Measurements from ENCODE around the gene TNFAIP8. TPM values are rescaled to one million over a fixed set of nuclear protein-coding genes. Genes with fewer than 3 reads are reported as not detected.

TNFAIP8 gene
- total and polyA plus RNA-seq, 2 donors (not counting 1 experiment from before 2014, with no cell fraction given), result 67.3 to 109 TPM

- Histone ChIP-seq H3K9ac (ENCODE audit: low read length) (peak overlapping the region; percentile 25), H4K20me1 (ENCODE audit: control insufficient read depth, insufficient read depth, low read length, poor library complexity, severe bottlenecking) (peaks cover 28% of the 10 kb centered on the region), H3K4me2 (replicated peaks; ENCODE audit: low read depth, low read length, poor library complexity, severe bottlenecking) (peak overlapping the region; percentile 57), H3K4me1 (ENCODE audit: control insufficient read depth in 2 of 2, insufficient read depth in 2 of 2, low read length in 2 of 2) (peaks cover 77 to 86% of the 10 kb centered on the region in 2 donors), H3K79me2 (ENCODE audit: control insufficient read depth, insufficient read depth, low read length) (peaks cover 100% of the 10 kb centered on the region), H3K9me3 (ENCODE audit: control extremely low read depth in 1 of 3, control insufficient read depth in 2 of 3, insufficient read depth in 1 of 3, low read length in 2 of 3) (peaks cover 0 to 14% (median 0%) of the 10 kb centered on the region in 3 donors), H3K27ac (ENCODE audit: low read length in 2 of 2) (peak overlapping the region; percentile 67 to 79), H3K36me3 (replicated peaks in 1 of 2; ENCODE audit: control extremely low read depth in 1 of 2, control insufficient read depth in 1 of 2, extremely low read depth in 1 of 2, insufficient read depth in 2 of 2, low read length in 1 of 2) (peaks cover 0 to 41% of the 10 kb centered on the region in 2 experiments), H3K27me3 (replicated peaks in 1 of 4; ENCODE audit: control extremely low read depth in 1 of 4, control insufficient read depth in 3 of 4, insufficient read depth in 4 of 4, low read length in 3 of 4) (no peaks in the 10 kb centered on the region), H2AFZ (ENCODE audit: insufficient read depth, low read depth, low read length, poor library complexity, severe bottlenecking) (peak overlapping the region; percentile 2), H3K4me3 (ENCODE audit: control extremely low read depth in 1 of 5, extremely low read depth in 1 of 5, insufficient read depth in 1 of 5, low read depth in 2 of 5, low read length in 4 of 5) (peak overlapping the region in 3 of 5 experiments; percentile 9 to 40 (median 13))
- TF ChIP-seq, protein P1, sequence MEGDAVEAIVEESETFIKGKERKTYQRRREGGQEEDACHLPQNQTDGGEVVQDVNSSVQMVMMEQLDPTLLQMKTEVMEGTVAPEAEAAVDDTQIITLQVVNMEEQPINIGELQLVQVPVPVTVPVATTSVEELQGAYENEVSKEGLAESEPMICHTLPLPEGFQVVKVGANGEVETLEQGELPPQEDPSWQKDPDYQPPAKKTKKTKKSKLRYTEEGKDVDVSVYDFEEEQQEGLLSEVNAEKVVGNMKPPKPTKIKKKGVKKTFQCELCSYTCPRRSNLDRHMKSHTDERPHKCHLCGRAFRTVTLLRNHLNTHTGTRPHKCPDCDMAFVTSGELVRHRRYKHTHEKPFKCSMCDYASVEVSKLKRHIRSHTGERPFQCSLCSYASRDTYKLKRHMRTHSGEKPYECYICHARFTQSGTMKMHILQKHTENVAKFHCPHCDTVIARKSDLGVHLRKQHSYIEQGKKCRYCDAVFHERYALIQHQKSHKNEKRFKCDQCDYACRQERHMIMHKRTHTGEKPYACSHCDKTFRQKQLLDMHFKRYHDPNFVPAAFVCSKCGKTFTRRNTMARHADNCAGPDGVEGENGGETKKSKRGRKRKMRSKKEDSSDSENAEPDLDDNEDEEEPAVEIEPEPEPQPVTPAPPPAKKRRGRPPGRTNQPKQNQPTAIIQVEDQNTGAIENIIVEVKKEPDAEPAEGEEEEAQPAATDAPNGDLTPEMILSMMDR (IDR thresholded peaks at IDR 0.05), result no peak
- no peak for TF ChIP-seq EZH2 (IDR thresholded peaks at IDR 0.05; ENCODE audit: borderline replicate concordance, insufficient read depth, low read depth, low read length, poor library complexity, severe bottlenecking)
- WGBS (ENCODE audit: insufficient coverage), result no CpG with 5 or more reads among the region's 4 CpGs
- Mint-ChIP-seq H3K9me3 (ENCODE audit: insufficient read depth) (no peaks in the 10 kb centered on the region), H3K27me3 (no peaks in the 10 kb centered on the region), H3K4me1 (peaks cover 81% of the 10 kb centered on the region), H3K4me3 (peak overlapping the region; percentile 68), H3K27ac (peak overlapping the region; percentile 82)
- ATAC-seq (ENCODE audit: low read depth) (peak; percentile 39), DNase-seq (peak; percentile 72)
- ChIA-PET CTCF (interaction anchor here (1.5 to 2.4 kb wide), 4 partner anchors 12 to 78 kb away, joined by 4 to 12 read pairs (median 5); no protein-coding TSS in a partner anchor), POLR2A (interaction anchor here (2.5 kb wide), 1 partner anchor 12 kb away, joined by 13 read pairs; the partner anchor contains the start of gene TNFAIP8)
- intact Hi-C loops (cut with micrococcal nuclease), result loop anchor here (1.0 to 5.0 kb wide), 4 partner anchors 10 to 36 kb away; no protein-coding TSS in a partner anchor
Observed at GRCh38 chr5:119368238-119368630, 12.4 kb downstream of the TNFAIP8 start.

DNA sequence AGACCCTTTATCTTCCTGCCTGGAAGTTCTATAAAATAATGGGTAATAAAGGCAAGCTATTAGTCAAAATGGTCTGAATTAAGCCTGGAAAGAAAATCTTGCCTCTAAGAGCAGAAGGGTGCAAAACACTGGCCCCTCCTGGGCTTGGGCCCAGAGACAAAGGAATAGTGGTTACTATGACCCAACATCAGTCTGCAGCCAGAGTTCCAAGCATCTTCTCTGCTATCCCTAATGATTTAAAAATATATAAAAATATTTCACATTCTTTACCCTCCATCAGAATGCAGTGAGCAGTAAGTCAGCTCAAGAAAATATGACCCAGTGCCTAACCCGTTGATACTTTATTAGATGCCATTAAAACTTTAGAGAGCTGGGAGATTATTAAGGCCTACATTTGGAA lies 14.7 kb downstream of the TNFAIP8 start:
- H3K9me3 ChIP-seq (ENCODE audit: control extremely low read depth in 1 of 3, control insufficient read depth in 2 of 3, insufficient read depth in 1 of 3, low read length in 2 of 3), result peaks cover 0 to 6% (median 0%) of the 10 kb centered on the region in 3 donors
- ATAC-seq (ENCODE audit: low read depth), result no peak
- CTCF ChIA-PET, result interaction anchor here (0.7 to 3.0 kb wide), 6 partner anchors 11 to 55 kb away, joined by 3 to 11 read pairs (median 5); partner anchors contain the start of gene TNFAIP8
- peaks cover 100% of the 10 kb centered on the region for H3K79me2 ChIP-seq (ENCODE audit: control insufficient read depth, insufficient read depth, low read length)
- H3K4me1 ChIP-seq (ENCODE audit: control insufficient read depth in 2 of 2, insufficient read depth in 2 of 2, low read length in 2 of 2), result peaks cover 59 to 74% of the 10 kb centered on the region in 2 donors
- no peaks in the 10 kb centered on the region for H3K27me3 Mint-ChIP-seq
- WGBS (ENCODE audit: insufficient coverage), result no CpG with 5 or more reads among the region's 1 CpG
- H3K27ac Mint-ChIP-seq, result peak overlapping the region; percentile 59
- peaks cover 78% of the 10 kb centered on the region for H3K4me1 Mint-ChIP-seq
- peaks cover 24% of the 10 kb centered on the region for H4K20me1 ChIP-seq (ENCODE audit: control insufficient read depth, insufficient read depth, low read length, poor library complexity, severe bottlenecking)
- no peak for DNase-seq
- POLR2A ChIA-PET, result interaction anchor here (0.5 kb wide), 1 partner anchor 8 kb away, joined by 3 read pairs; no protein-coding TSS in a partner anchor
- H3K9me3 Mint-ChIP-seq (ENCODE audit: insufficient read depth), result no peaks in the 10 kb centered on the region
- H3K4me3 Mint-ChIP-seq, result peak overlapping the region; percentile 24
- intact Hi-C loops (cut with micrococcal nuclease), result no loop called here
- no peak for TF ChIP-seq EZH2 (IDR thresholded peaks at IDR 0.05; ENCODE audit: borderline replicate concordance, insufficient read depth, low read depth, low read length, poor library complexity, severe bottlenecking)
- TF ChIP-seq, protein P1 (IDR thresholded peaks at IDR 0.05), result no peak
- H3K9ac ChIP-seq (ENCODE audit: low read length), result no peak overlapping the region
- no peaks in the 10 kb centered on the region for H3K27me3 ChIP-seq (replicated peaks in 1 of 4; ENCODE audit: control extremely low read depth in 1 of 4, control insufficient read depth in 3 of 4, insufficient read depth in 4 of 4, low read length in 3 of 4)
- peak overlapping the region; percentile 32 for H3K4me2 ChIP-seq (replicated peaks; ENCODE audit: low read depth, low read length, poor library complexity, severe bottlenecking)
- H3K27ac ChIP-seq (ENCODE audit: low read length in 2 of 2), result peak overlapping the region; percentile 35 to 79
- H3K36me3 ChIP-seq (replicated peaks in 1 of 2; ENCODE audit: control extremely low read depth in 1 of 2, control insufficient read depth in 1 of 2, extremely low read depth in 1 of 2, insufficient read depth in 2 of 2, low read length in 1 of 2), result peaks cover 3 to 28% of the 10 kb centered on the region in 2 experiments
- H3K4me3 ChIP-seq (ENCODE audit: control extremely low read depth in 1 of 5, extremely low read depth in 1 of 5, insufficient read depth in 1 of 5, low read depth in 2 of 5, low read length in 4 of 5), result no peak overlapping the region
- no peak overlapping the region for H2AFZ ChIP-seq (ENCODE audit: insufficient read depth, low read depth, low read length, poor library complexity, severe bottlenecking)
